ENCODE measurements around the gene THAP10.
A peak's percentile ranks its signal among the peaks of the same experiment; 100 is the strongest.
"Not testable (repeated sequence)": the region's sequence is repeated elsewhere in the genome, so short reads cannot be mapped to it uniquely, and the experiment has no call there.

The THAP10 gene

DNA sequence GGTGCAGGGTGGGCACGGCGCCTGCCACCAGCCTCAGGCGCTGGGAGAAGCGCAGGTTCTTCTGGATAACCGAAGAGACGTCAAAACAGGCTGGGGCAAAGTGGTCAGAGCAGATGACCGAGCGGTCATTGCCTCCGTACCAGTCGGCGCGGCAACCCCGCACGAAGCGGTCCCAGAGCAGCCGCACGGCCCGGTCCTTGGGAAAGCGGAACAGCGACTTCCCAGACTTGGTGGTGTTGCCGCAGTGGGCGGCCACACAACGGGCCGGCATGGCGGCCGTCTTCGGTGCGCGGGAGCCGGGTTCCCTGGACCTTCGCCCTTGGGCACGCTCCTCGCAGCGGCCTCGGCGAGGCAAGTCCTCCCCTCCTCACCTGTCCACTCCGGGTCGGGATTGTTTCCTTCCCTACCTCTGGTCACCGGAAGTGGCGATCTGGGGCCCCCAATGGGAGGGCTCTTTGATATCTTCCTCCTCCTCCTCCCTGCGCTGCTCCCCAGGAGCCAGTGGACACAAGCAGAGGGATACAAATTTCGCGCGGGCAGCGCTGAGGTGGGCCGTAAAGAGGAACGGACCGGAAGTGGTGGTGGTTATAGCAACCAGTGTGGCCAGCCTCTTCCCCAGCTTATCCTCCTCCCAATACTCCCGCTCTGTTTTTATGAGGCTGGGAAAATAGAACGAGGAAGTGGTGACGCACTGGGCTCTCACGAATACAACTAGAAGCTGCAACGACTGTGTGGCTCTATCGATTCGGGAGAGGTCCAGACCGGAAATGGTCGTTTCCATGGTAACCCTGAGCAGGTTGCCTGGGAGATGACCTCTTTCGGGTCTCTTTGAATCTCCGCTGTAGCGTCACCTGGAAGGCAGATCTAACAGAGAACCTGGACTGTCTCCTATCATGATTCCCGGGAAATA, at the start of gene THAP10, which contains the start of gene LRRC49:
TSS of gene THAP10 (minus strand) at position 432 of the 910 bp plus-strand sequence. CDS start at position 271, 161 bp downstream.
TSS of gene LRRC49 (plus strand) at position 825 of the 910 bp plus-strand sequence. CDS start at position 894, 69 bp downstream.
- peak; percentile 84 for DNase-seq (ENCODE audit: low read depth, low spot score)

DNA sequence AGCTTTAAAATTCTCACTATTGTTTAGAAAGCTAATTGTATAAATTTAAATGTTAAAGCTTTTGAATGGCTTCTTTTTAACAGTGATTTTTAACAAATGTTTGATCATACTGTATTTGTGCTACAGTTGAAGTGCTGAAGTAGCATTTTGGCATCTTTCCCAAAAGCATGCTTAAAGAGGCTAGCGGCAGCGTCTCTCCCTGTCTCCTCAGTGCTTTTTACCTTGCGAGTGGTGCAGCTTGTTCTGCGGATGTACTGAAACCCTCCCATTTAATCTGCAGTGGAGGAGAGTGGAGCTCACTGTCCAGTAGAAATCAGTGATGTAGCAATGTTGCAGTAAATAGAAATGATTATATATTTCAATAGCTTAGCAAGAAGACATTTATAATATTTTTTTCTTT, 44.1 kb upstream of the THAP10 start:
- DNase-seq (ENCODE audit: low read depth, low spot score): no peak

DNA sequence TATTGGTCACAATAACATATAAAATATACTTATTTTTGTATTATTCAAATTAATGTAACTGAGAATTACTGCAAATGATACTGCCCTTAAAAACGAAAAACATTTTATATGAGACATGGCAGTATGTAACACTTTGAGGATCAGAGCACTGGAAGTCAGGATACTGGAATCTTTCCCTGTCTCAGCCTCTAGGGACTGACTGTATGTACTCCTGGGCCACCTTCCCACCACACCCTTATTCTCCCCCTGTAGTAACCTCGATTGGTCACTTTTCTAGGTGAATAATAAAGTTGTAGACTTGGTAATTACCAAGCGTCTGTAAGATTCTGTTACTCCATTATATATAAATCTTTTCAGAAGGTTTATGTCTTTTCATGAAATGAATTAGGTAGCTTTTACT, 43.4 kb upstream of the THAP10 start:
- no peak for DNase-seq (ENCODE audit: low read depth, low spot score)

DNA sequence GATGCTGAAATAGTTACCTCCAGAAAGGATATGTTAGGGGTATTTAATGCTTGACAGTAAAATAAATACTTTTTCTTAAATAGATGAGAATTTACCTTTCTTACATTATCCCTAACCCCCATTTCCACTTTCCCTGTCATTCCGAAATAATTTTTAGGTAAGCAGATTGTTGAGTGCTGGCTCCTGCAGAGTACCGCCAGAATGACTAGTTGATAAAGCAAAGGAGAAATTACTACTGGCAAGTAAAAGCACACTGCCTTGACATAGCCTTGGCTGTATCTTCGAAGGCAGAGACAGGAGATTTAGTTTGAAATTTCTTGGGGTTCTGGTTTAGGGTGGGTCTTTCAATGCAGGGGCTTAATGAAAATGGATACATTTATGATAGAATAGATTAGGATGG, 41.2 kb upstream of the THAP10 start:
- DNase-seq (ENCODE audit: low read depth, low spot score): no peak

DNA sequence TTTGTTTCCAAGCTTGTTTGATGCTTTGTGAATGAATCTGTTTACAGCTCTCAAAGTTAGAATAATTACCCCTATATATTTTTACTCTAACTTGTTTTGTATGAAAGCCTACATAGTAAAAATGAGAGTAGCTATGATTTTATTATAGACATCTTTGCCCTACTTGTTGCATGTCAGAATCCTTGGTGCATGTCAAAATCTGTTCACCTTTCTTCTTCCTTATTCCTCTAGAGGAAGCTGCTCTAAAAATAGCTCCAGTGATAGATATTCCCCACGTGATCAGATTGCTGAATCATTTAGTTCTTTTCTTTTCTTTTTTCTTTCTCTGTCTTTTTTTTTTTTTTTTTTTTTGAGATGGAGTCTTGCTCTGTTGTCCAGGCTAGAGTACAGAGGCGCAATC, 40.2 kb upstream of the THAP10 start:
- DNase-seq (ENCODE audit: low read depth, low spot score): no peak

DNA sequence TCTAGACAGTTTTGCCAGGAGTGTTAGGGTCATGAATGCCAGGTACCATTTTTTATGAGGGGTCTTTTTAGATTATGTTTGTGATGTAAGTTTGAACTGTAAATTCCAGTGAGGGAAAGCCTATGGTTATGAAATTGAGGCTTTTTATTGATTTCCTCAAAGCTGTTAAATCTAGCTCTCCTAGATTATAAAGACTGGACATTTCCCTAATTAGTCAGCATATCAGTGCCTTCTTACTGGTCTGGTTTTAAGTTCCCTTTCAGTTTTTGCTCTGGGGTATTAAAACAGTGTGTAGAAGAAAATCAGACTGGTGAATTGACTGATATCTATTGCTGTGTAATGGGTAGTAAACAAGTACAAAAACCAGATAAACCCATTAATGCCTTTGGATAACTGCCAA, 39.6 kb upstream of the THAP10 start:
- DNase-seq (ENCODE audit: low read depth, low spot score): no peak

DNA sequence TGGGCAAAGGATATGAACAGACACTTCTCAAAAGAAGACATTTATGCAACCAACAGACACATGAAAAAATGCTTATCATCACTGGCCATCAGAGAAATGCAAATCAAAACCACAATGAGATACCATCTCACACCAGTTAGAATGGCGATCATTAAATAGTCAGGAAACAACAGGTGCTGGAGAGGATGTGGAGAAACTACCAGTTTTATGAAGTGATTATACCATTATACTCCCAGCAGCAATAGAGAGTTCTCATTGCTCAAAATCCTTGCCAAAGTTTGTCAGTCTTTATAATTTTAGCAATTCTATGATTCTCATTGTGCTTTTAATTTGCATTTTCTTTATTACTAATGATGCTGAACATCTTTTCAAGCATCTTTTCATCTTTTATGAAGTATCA, 34.7 kb upstream of the THAP10 start:
- DNase-seq (ENCODE audit: low read depth, low spot score): not testable (repeated sequence)

DNA sequence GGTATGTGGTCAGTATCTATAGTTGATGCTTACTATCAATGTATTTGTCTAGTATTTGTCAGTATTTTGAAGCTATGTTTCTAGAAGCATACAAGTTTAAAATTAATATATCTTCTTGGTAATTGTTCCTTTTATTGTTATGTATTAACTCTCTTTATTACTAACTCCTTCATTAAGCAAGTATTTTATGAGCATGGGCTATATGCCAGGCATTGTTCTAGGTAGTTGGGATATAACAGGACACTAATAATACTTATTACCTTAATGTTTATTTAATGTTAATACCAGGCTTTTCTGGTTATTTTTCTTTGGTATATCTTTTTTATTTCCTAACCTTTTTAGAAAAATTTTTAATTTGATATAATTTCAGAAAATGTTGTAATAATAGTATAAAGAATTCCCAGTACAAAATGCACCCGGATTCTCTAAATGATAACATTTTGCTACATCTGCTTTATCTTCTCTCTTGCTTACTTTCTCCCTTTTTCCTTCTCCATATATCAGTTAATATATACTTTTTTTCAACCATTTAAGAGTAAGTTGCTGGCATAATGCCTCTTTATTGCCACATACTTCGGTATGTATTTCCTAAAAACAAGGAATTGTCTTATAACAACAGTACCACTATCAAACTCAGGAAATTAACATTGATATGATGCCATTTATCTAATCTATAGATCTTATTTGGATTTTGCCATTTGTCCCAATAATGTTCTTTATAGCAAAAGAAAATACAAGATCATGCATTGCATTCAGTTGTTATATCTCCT, 31.3 kb upstream of the THAP10 start:
- DNase-seq (ENCODE audit: low read depth, low spot score): no peak

DNA sequence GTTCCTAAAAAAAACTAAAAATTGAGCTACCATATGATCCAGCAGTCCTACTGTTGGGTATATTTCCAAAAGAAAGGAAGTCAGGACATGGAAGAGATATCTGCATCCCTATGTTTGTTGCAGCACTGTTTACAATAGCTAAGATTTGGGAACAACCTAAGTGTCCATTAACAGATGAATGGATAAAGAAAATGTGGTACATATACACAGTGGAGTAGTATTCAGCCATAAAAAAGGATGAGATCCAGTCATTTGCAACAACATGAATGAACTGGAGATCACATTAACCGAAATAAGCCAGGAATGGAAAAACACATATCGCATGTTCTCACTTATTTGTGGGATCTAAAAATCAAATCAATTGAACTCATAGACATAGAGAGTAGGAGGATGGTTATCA, 29.9 kb upstream of the THAP10 start:
- DNase-seq (ENCODE audit: low read depth, low spot score): no peak

DNA sequence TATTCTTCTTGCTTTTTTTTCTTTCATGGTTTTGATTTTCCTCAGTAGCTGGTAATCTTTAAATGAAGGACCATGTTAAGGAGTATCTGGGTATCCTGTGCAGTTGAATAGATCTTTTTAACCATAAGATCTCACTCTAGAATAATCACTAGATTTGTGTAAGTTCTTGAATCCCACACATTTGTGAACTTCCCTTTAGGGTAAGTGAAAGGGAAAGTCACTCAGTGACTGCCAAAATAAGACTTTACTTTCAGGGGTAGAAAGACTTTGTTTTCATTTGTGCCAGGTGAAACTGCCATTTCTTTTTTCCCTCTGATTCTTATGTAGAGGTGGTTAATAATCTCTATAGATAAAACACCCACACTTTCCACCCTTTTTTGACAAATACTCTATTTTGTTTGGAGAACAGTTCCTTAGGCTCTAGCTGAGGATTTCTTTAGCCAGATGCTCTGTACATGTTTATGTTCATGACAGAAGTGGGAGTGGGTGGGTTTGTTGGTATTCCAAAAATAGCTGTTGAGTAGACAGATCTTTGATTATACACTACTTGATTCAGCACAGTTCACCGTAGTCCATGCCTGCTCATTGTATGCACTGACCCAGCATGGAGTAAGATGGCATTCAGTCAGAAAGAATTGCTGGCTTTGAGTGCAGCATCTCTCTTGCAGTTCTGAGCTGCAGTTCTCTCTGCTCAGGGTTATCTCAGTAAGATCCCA, 28.9 kb upstream of the THAP10 start:
- DNase-seq (ENCODE audit: low read depth, low spot score): no peak

DNA sequence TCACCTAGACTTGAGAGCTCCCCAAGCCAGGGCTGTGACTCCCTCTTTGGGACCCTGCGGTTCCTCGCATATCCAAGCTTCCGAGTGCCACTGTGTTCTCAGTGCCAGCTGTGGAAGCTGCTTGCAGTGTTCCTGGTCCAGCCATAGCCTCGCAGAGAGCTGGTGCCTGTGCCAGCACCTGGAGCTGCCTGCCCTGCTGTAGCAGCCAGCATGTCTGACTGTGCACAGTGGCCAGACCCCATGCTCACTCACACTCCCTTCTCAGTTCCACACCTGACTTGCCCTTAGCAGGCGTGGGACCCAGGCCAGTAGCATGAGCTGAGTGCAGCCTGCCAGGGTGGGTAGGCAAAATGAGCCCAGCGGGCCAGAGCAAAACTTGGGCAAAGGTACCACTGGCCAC, 25.7 kb upstream of the THAP10 start:
- DNase-seq (ENCODE audit: low read depth, low spot score): no peak

DNA sequence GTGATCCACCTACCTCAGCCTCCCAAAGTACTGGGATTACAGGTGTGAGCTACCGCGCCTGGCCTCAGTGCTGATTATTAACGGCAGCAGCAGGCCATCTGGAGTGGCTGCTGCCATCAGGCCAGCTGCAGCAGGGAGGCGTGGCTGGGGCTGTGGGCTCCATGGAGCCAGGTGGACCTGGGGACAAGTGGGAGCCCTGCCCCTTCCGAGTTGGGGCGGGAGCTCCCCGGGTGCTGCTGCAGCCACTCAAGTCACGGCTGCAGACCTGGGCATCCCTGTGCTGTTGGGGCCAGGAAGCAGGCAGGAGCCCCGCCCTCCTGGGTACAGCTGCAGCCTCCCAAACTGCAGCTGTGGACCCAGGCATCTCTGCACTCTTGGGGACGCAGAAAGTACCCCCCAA, 24.3 kb upstream of the THAP10 start:
- DNase-seq (ENCODE audit: low read depth, low spot score): no peak

DNA sequence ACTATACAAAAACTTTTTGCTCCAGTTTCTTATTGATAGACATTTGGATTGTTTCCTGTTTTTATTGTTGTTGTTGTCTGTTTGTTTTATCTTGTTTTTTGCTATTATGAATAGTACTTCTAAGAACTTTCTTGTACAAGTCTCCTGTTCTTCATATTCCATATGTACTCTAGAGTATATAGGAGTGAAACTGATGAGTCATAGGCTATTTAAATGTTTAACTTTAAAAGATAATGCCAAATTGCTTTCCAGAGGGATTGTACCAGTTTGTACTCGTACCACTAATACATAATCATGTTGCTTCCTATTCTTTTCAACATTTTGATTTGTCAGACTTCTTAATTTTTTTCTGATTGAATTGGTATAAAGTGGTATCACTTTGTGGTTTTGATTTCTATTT, 20.0 kb upstream of the THAP10 start:
- no peak for DNase-seq (ENCODE audit: low read depth, low spot score)

DNA sequence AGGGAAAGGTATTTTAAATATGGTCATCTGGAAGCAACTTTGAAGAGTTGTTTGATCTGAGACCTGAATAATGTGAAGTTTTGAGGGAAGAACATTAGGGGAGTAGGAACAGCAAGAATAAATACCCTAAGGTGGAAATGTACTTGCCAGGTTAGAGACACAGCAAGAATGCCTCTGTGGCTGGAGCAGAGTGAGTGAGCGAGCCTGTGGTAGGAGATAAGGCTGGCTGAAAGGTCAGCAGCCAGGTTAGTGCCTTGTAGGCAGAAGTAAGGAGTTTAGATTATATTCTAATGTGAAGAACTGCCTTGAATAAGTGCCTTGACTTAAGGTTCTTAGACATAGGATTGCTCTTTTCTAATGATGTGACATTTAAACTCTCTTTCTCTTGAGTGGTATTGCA, 18.7 kb upstream of the THAP10 start:
- no peak for DNase-seq (ENCODE audit: low read depth, low spot score)

DNA sequence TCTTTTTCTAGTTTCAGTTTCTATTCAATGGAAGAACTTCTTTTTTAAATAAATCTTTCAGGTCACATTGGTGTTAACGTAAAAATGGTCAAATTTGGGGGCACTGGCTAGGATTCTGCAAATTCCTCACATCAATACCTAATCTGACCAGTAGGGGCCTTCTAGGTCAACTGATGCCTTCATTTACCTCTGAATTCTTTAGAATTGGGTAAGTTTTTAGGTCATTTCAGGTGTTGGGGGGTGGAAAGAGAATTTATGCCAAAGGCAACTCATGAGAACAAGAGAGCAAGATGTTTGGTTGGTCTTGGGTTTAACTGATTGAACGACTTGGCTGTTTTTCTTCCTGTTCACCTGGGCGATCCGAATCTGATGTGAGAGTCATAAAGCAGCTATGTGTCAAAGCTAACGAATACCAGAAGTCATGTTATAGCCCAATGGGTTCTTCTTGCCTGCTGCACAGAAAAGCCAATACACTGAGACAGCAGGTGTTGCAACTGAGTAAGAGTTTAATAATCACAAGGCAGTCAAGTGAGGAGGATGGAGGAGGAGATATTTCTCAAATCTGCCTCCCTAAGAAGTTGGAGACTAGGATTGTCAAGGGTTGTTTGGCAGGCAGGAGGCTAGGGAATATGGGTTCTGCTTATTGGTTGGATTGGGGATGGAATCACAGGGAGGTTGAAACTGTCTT, 15.7 kb upstream of the THAP10 start:
- DNase-seq (ENCODE audit: low read depth, low spot score): no peak

DNA sequence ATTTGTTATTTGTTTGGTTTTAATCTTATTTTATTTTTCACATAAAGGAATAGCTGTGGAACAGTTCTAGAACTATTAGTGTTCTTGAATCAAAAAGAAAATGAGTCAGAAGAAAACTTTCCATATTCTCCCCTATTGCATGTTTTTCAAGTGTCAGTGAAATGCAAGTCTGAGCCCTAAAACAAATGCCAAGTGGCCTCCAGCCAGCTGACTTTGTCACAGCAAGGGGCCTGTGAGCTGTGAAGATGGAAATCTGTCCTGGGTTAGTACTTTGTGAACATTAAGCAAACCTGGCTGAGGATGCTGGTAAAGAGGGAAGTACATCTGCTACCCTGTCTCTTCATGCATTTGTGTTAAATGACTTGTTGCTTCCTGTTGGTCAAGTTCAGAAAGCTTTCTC, 14.6 kb upstream of the THAP10 start:
- DNase-seq (ENCODE audit: low read depth, low spot score): no peak

DNA sequence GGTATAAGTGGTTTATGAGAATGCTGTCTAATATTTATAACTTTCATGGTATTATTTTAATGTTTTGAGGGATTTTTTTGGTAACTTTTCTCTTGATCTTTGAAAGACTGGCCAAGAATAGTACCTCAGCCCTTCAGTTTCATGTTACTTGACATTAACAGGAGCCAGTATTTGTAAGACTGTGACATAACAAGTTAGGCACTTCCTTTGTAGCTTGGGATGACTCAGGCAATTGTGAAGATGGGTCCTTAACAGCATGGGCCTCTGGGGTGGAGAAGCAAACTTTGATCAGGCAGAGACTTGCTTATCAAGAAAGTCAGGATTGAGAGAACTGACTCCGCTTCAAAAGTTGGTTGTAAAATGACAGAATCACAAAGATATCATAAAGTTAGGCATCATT, 9.9 kb upstream of the THAP10 start:
- DNase-seq (ENCODE audit: low read depth, low spot score): no peak

DNA sequence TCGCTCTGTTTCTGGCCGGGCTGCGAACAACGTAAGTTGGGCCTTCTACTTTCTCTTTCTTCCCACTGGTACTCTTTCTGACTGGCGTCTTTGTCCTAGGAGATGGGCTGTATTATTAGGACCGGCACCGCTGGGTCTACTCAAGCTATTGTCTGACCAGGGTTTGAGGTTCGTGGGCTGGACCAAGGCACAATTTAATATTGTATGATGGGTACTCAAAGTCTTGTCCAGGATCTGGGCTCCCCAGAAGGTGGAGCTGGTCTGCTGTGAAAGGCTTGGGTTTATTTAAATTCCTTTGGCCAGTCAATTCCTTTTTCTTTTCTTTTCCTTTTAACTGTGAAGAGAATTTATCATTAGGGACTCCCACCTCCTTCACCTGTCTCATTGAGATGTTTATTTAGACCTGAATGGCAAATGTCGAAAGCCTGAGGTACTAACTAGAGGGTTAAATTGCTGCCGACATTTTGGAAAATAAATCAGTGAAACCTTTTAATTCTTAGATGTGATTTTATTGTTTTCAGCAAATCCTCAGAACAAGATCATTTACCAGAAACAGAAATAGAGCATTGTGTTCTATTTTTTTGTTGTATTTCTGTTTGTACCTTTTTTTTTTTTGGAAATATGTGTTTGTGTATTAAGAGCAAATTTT, 803 bp upstream of the THAP10 start:
- DNase-seq (ENCODE audit: low read depth, low spot score): no peak

DNA sequence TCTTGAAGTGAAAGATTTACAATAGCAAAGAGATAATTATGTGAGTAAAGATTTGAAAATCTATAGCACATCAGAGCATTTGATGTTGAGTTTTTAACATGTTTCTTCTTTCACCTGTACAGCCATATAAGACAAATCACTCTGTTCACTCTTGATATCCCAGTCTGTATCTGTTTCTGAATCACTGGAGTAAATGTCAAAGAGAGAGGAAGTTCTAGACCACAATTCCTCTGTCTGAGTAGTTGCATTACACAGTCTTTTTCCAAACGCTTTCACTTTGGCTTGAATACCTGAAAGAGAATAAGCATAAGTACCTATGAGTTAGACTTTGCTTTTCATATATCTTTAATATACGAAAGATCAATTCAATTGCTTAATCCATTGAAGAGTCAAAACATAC, 9.9 kb downstream of the THAP10 start:
- DNase-seq (ENCODE audit: low read depth, low spot score): no peak

DNA sequence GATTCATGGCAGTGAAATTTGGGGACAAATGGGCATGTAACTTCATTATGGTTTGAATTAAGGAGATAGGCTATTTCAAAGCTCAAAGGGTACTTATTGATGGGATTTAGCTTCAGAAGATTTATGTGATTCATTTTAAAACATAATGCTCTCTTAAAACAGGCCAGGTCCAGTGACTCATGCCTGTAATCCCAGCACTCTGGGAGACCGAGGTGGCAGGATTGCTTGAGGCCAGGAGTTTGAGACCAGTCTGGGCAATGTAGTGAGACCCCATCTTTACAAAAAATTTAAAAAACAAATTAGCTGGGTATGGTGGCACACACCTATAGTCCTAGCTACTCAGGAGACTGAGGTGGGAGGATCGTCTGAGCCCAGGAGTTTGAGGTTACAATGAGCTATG, 11.5 kb downstream of the THAP10 start:
- no peak for DNase-seq (ENCODE audit: low read depth, low spot score)

DNA sequence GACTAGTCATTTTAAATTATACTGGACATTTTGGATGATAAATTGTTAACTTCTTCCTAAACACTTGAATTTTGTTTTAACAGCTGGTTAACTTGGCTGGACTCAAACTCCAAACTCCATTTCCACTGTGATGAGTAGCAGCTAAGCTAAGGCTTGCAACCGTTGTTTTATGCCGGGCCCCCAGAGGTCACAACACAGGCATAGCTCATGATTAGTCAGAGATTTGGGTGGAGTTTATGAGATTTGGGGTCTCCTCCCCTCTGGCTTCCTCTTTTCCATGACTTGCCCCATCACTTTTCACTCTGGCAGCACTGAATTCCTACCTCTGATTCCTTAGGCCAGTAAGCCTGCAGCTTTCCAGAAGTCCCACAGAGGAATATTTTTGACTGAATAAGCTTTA, 12.8 kb downstream of the THAP10 start:
- no peak for DNase-seq (ENCODE audit: low read depth, low spot score)

Measured in iPS DF 19.7 (cell line).